ENCODE measurements around the gene PIK3AP1.

DNA sequence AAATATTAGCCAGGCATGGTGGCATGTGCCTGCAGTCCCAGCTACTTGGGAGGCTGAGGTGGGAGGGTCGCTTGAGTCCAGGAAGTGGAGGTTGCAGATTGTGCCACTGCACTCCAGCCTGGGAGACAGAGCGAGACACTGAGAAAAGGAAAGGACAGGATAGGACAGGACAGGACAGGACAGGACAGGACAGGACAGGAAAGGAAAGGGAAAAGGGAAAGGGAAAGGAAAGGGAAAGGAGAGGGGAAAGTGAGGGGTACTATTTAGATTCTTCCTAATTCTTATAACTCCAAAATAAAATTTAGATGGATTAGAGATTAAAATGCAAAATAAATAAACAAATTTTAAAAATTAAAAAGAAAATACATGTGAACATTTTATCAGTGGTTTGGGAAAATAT is 58.7 kb downstream of the PIK3AP1 start:
- TF ChIP-seq, protein P1, sequence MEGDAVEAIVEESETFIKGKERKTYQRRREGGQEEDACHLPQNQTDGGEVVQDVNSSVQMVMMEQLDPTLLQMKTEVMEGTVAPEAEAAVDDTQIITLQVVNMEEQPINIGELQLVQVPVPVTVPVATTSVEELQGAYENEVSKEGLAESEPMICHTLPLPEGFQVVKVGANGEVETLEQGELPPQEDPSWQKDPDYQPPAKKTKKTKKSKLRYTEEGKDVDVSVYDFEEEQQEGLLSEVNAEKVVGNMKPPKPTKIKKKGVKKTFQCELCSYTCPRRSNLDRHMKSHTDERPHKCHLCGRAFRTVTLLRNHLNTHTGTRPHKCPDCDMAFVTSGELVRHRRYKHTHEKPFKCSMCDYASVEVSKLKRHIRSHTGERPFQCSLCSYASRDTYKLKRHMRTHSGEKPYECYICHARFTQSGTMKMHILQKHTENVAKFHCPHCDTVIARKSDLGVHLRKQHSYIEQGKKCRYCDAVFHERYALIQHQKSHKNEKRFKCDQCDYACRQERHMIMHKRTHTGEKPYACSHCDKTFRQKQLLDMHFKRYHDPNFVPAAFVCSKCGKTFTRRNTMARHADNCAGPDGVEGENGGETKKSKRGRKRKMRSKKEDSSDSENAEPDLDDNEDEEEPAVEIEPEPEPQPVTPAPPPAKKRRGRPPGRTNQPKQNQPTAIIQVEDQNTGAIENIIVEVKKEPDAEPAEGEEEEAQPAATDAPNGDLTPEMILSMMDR (IDR thresholded peaks at IDR 0.05): no peak
- no peak for TF ChIP-seq POLR2A (IDR thresholded peaks at IDR 0.05)
